H9 (cell line): ENCODE data around the gene BRI3. TPM values are rescaled to one million over a fixed set of nuclear protein-coding genes. Genes with fewer than 3 reads are reported as not detected.

Source experiments
- DNase-seq: peaks from one replicate; pipeline ENCODE4 v3.0.0-alpha.2; 2017
- H2AFZ ChIP-seq: one replicate; pipeline ENCODE4 v1.6.1; 2013; ENCODE audit warnings: mild to moderate bottlenecking, low read length, control low read depth, moderate library complexity
- H2AK5ac ChIP-seq: 2 replicates; pipeline ENCODE4 v1.6.1; 2013; ENCODE audit warnings: low read length, control low read depth, mixed read lengths; ENCODE audit not compliant: insufficient read length
- H2BK120ac ChIP-seq: one replicate; pipeline ENCODE4 v1.6.1; 2013; ENCODE audit warnings: low read depth, mild to moderate bottlenecking, low read length, control low read depth, inconsistent platforms; ENCODE audit not compliant: poor library complexity, severe bottlenecking
- H2BK12ac ChIP-seq: 2 replicates; pipeline ENCODE4 v1.6.1; 2013; ENCODE audit warnings: low read length, control low read depth, mixed read lengths, low read depth; ENCODE audit not compliant: insufficient read length
- H2BK15ac ChIP-seq: 2 replicates; pipeline ENCODE4 v1.6.1; 2013; ENCODE audit warnings: low read depth, low read length, control low read depth
- H2BK20ac ChIP-seq: one replicate; pipeline ENCODE4 v1.6.1; 2013; ENCODE audit warnings: low read depth, mild to moderate bottlenecking, low read length, control low read depth, inconsistent platforms; ENCODE audit not compliant: poor library complexity, severe bottlenecking
- H2BK5ac ChIP-seq: 2 replicates; pipeline ENCODE4 v1.6.1; 2013; ENCODE audit warnings: low read length, control low read depth, mixed read lengths; ENCODE audit not compliant: insufficient read length
- H3K14ac ChIP-seq: 2 replicates; pipeline ENCODE4 v1.6.1; 2013; ENCODE audit warnings: low read length, control low read depth; ENCODE audit not compliant: insufficient read depth
- H3K18ac ChIP-seq: 2 replicates; pipeline ENCODE4 v1.6.1; 2013; ENCODE audit warnings: low read depth, mild to moderate bottlenecking, mixed read lengths, low read length, control low read depth; ENCODE audit not compliant: insufficient read length
- H3K23ac ChIP-seq: 2 replicates; pipeline ENCODE4 v1.6.1; 2013; ENCODE audit warnings: low read length, control low read depth, mixed read lengths, low read depth; ENCODE audit not compliant: insufficient read length
- H3K23me2 ChIP-seq: 2 replicates; pipeline ENCODE4 v1.6.1; 2013; ENCODE audit warnings: low read depth, mild to moderate bottlenecking, mixed read lengths, low read length, control low read depth; ENCODE audit not compliant: insufficient read length, poor library complexity, severe bottlenecking
- H3K27ac ChIP-seq: 2 replicates; pipeline ENCODE4 v1.5.1; 2013; ENCODE audit warnings: low read length, control low read depth, mixed read lengths, low read depth; ENCODE audit not compliant: insufficient read length
- H3K27me3 ChIP-seq: 2 replicates; pipeline ENCODE4 v1.6.1; 2013; ENCODE audit warnings: low read length, control low read depth, inconsistent platforms; ENCODE audit not compliant: insufficient read depth
- H3K4ac ChIP-seq: 2 replicates; pipeline ENCODE4 v1.6.1; 2013; ENCODE audit warnings: low read depth, mild to moderate bottlenecking, control low read depth, inconsistent platforms, low read length, moderate library complexity
- H3K4me1 ChIP-seq: 2 replicates; pipeline ENCODE4 v1.6.1; 2013; ENCODE audit warnings: low read length, control low read depth, inconsistent platforms; ENCODE audit not compliant: insufficient read depth
- H3K4me2 ChIP-seq: 2 replicates; pipeline ENCODE4 v1.6.1; 2013; ENCODE audit warnings: low read length, control low read depth, mixed read lengths; ENCODE audit not compliant: insufficient read length, insufficient read depth
- H3K56ac ChIP-seq: 2 replicates; pipeline ENCODE4 v1.6.1; 2013; ENCODE audit warnings: low read depth, mild to moderate bottlenecking, mixed read lengths, low read length, control low read depth; ENCODE audit not compliant: insufficient read length
- H3K79me1 ChIP-seq: 2 replicates; pipeline ENCODE4 v1.6.1; 2013; ENCODE audit warnings: low read depth, mild to moderate bottlenecking, moderate library complexity, low read length, control low read depth, inconsistent platforms; ENCODE audit not compliant: insufficient read depth, poor library complexity, severe bottlenecking
- H3K79me2 ChIP-seq: 2 replicates; pipeline ENCODE4 v1.6.1; 2013; ENCODE audit warnings: low read length, control low read depth, inconsistent platforms; ENCODE audit not compliant: insufficient read depth
- H3K9ac ChIP-seq: 2 replicates; pipeline ENCODE4 v1.6.1; 2013; ENCODE audit warnings: low read length, control low read depth, mixed read lengths; ENCODE audit not compliant: insufficient read length; ENCODE audit errors: extremely low read depth
- H3K9me3 ChIP-seq: one replicate; pipeline ENCODE4 v1.6.1; 2013; ENCODE audit warnings: low read depth, low read length, inconsistent platforms; ENCODE audit not compliant: control insufficient read depth
- H3T11ph ChIP-seq: one replicate; pipeline ENCODE4 v1.6.1; 2013; ENCODE audit warnings: mild to moderate bottlenecking, low read length, control low read depth, inconsistent platforms
- H4K20me1 ChIP-seq: one replicate; pipeline ENCODE4 v1.6.1; 2013; ENCODE audit not compliant: control insufficient read depth, insufficient read length, insufficient read depth
- H4K5ac ChIP-seq: 2 replicates; pipeline ENCODE4 v1.6.1; 2013; ENCODE audit warnings: low read depth, mild to moderate bottlenecking, mixed read lengths, low read length, control low read depth; ENCODE audit not compliant: insufficient read length
- H4K8ac ChIP-seq: replicated peaks from 2 replicates; pipeline ENCODE4 v1.6.1; 2013; ENCODE audit warnings: low read length, control low read depth, mixed read lengths, low read depth; ENCODE audit not compliant: insufficient read length
- H4K91ac ChIP-seq: 2 replicates; pipeline ENCODE4 v1.6.1; 2013; ENCODE audit warnings: low read depth, mild to moderate bottlenecking, moderate library complexity, mixed read lengths, low read length, control low read depth; ENCODE audit not compliant: insufficient read length
- H3K27ac Mint-ChIP-seq, 3 experiments: 2 replicates in 2 of 3; 3 replicates in 1 of 3; pipeline ENCODE4 v1.8.0; 2020 to 2021; ENCODE audit warnings: mixed read lengths in 3 of 3, mild to moderate bottlenecking in 1 of 3, moderate library complexity in 1 of 3
- H3K27me3 Mint-ChIP-seq: 2 replicates; pipeline ENCODE4 v1.8.0; 2021; ENCODE audit warnings: low read depth, mild to moderate bottlenecking, moderate library complexity, mixed read lengths
- H3K36me3 Mint-ChIP-seq, 3 experiments: 2 replicates in 2 of 3; 3 replicates in 1 of 3; pipeline ENCODE4 v1.8.0; 2020 to 2021; ENCODE audit warnings: low read depth in 3 of 3, mixed read lengths in 3 of 3; ENCODE audit not compliant: insufficient read depth in 1 of 3
- H3K4me1 Mint-ChIP-seq, 2 experiments: 2 replicates each; pipeline ENCODE4 v1.8.0; 2020; ENCODE audit warnings: mixed read lengths in 2 of 2
- H3K4me3 Mint-ChIP-seq, 2 experiments: 2 replicates in 1 of 2; 3 replicates in 1 of 2; pipeline ENCODE4 v1.8.0; 2020 to 2021; ENCODE audit warnings: mild to moderate bottlenecking in 2 of 2, mixed read lengths in 2 of 2, moderate library complexity in 1 of 2
- H3K9me3 Mint-ChIP-seq, 2 experiments: 2 replicates in 1 of 2; 3 replicates in 1 of 2; pipeline ENCODE4 v1.8.0; 2020; ENCODE audit warnings: mild to moderate bottlenecking in 2 of 2, mixed read lengths in 2 of 2, moderate library complexity in 1 of 2
- CTCF ChIP-seq: fragments of 200-600 bp; sonication (generic); conservative IDR thresholded peaks from 3 replicates; pipeline ENCODE4 v1.8.0; 2021; ENCODE audit warnings: antibody characterized with exemption, mild to moderate bottlenecking
- WGBS: extraction: QIAGEN DNeasy Blood & Tissue Kit; methylation state at CpG from one replicate; pipeline ENCODE4 v1.1.7; 2013; ENCODE audit warnings: missing lambda C conversion rate, low lambda C conversion rate, mixed read lengths; ENCODE audit not compliant: insufficient read length; ENCODE audit errors: extremely low coverage; 5-methylcytosine and 5-hydroxymethylcytosine counted together
- total RNA-seq: library from RNA; stranded (reverse); gene quantifications from 2 replicates; pipeline ENCODE4 v1.2.1, GENCODE V29; 2021

The BRI3 gene
- total RNA-seq, 1 experiment from 2014 or later: 102 TPM

GRCh38 chr7:98307971-98308466, 26.5 kb downstream of the BRI3 start:
- H3K23me2 ChIP-seq: no peaks in the 10 kb centered on the region
- H3K4me1 ChIP-seq: peaks cover 3% of the 10 kb centered on the region; the same call in 1 of the 2 replicates
- no peak overlapping the region for H2AFZ ChIP-seq
- Mint-ChIP-seq H3K27ac (0 out of 7 replicates have a peak overlapping the region, but pooled peaks of 1 of the 3 experiments have one; percentile 48), H3K4me3 (peak overlapping the region in 1 of 2 experiments; percentile 53; a peak in 1 of 5 replicates), H3K9me3 (no peaks in the 10 kb centered on the region), H3K4me1 (peaks cover 12 to 13% of the 10 kb centered on the region in 2 experiments), H3K36me3 (peaks cover 34 to 81% (median 72%) of the 10 kb centered on the region in 3 experiments), H3K27me3 (no peaks in the 10 kb centered on the region)
- H3K9me3 ChIP-seq: no peaks in the 10 kb centered on the region
- no peak overlapping the region for H2BK120ac ChIP-seq
- no peak overlapping the region for H3K14ac ChIP-seq
- H3K79me1 ChIP-seq: no peaks in the 10 kb centered on the region
- H2AK5ac ChIP-seq: no peak overlapping the region
- no peak overlapping the region for H4K8ac ChIP-seq
- H4K5ac ChIP-seq: no peak overlapping the region
- H3K79me2 ChIP-seq: no peaks in the 10 kb centered on the region
- no peak overlapping the region for H3K4ac ChIP-seq
- no peak overlapping the region for H3K18ac ChIP-seq
- no peak overlapping the region for H3K23ac ChIP-seq
- no peak for DNase-seq
- no peak overlapping the region for H2BK5ac ChIP-seq
- H2BK15ac ChIP-seq: no peak overlapping the region
- H2BK20ac ChIP-seq: no peak overlapping the region
- H3K56ac ChIP-seq: no peak overlapping the region
- H3K4me2 ChIP-seq: no peak overlapping the region
- H3K9ac ChIP-seq: no peak overlapping the region
- no peak overlapping the region for H4K91ac ChIP-seq
- no peak overlapping the region for H2BK12ac ChIP-seq
- H3T11ph ChIP-seq: no peak overlapping the region
- WGBS: no CpG with 5 or more reads among the region's 14 CpGs
- no peak for TF ChIP-seq CTCF
- peaks cover 2% of the 10 kb centered on the region for H4K20me1 ChIP-seq
- H3K27ac ChIP-seq: no peak overlapping the region
- no peaks in the 10 kb centered on the region for H3K27me3 ChIP-seq
